ENCODE results near the gene MPZL1. TPM values are rescaled to one million over a fixed set of nuclear protein-coding genes. Genes with fewer than 3 reads are reported as not detected.

Gene MPZL1
- total RNA-seq, 1 experiment from 2014 or later = 55.1 TPM

DNA sequence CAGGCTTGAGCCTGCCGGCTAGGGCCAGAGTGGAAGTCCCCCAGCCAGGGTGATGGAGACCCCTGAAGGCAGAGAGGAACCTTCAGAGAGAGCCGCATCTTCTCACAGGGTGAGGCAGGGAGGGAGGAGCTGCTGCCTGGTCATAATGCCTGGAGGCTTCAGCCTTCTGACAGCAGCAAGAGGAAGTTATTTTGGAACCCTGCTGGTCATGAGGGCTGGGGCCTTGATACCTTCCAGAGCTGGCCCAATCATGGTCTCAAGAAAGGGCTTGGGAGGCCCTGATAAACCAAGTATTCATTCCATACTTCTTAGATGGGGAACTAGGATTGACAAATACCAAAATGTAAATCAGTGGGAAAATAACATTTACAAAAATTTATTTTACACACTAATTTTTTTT lies 26.6 kb upstream of the MPZL1 start:
- DNase-seq (ENCODE audit: low spot score) = no peak

DNA sequence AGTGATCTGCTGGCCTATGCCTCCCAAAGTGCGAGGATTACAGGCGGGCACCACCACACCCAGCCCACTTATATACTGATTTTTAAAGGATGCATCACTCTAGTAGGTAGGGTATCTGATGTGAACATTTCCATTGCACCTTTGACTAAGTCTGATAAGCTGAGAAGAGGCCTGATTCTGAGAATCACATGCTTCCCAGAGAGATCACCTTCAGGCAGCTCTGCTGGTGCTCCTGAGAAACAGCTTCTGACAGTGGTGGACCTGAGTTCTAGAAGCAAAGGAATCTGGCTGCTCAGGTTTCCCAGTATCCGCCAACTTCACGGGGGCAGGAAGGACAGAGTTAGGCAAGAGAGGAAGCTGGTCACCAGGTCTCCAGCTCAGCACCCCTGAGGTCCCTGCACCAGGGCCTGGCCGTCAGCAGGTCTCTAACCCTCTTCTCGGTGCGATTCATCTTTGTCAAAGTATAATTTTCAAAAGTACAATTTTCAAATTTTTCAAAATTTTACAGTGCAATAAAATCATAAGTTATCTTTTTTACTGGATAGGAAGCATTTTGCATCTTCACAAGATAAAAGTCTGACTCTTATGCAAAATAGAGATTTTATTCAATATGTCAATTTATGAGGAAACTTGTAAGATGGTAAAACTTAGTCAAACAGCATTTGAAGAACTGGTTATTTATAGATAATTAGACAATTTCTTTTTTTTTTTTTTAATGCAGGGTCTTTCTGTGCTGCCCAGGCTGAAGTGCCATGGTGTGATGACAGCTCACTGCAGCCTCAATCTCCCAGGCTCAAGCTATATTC lies 25.8 kb upstream of the MPZL1 start:
- no peak for DNase-seq (ENCODE audit: low spot score)

DNA sequence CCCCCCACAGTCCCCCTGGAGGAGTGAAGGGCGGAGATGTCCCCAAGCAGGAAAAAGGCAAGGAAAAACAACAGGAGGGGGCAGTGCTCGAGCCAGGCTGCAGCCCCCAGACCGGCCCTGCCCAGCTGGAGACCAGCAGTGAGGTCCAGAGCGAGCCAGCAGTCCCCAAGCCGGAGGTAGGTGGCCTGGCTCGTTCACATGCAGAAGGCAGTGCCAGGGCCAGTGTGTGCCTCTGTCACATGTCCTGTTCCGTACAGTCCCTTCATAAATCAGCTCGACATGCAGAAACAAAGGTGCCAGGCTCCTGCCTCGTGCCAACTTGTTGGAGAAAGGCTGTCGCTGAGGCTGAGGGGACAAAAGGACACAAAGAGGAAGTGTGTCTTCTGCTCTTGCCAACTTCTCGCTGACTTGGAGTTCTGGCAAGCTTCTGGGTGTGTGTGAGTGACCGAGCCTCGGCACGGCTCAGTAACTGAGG lies 24.1 kb upstream of the MPZL1 start:
- DNase-seq (ENCODE audit: low spot score) = no peak

DNA sequence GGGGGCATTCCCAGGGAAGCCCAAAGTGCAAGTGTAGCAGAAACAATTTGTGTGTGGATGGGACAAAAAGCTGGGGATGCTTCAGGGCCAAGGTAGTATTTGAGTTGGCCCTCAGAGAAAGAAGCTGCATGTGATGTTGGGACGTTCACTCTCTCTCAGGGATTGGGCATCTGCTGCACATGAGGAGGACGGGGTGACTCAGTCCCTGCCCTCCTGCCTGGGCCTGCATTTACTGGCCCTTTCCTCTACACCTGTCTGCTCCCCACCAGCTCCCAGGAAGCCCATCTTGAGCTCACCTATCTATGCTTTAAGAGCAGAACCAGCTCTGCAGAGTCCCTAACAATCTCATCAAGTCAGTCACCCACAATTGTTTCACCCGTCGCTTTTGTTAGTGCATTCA lies 23.5 kb upstream of the MPZL1 start:
- no peak for DNase-seq (ENCODE audit: low spot score)

DNA sequence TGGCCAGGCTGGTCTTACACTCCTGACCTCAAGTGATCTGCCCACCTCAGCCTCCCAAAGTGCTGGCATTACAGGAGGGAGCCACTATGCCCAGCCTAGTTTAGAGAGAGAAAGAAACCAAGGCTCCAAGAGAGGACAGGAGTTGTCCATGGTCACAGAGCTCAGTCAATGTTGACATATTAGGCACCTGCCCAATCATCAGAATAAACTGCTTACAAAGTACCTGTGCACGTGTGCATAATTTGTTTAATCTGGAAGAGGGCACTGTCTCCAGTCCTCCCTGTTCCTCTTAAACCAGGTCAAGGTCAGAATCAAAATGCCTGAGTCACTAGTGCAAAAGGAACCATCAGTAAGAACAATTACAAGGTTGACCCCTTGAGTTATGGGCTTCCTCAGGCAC lies 20.3 kb upstream of the MPZL1 start:
- no peak for DNase-seq (ENCODE audit: low spot score)

DNA sequence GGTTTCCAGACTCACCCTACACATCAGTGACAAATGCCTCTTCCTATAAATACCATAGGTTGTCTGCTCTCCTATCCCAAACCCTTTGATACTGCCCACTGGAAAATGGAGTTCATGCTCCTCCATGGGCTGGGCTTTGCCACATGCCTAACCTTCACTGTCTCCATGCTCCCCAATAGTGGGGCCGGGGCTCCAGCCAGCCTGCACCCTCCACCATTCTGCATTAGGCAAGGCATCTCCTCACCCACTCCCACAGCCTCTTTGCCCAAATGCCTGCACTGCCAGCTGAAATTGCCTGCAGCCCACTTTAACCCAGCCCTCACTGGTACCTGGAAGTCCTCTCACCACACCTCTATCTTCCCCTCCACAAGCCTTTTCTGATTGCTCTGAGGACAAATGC lies 18.2 kb upstream of the MPZL1 start:
- DNase-seq (ENCODE audit: low spot score) = no peak

DNA sequence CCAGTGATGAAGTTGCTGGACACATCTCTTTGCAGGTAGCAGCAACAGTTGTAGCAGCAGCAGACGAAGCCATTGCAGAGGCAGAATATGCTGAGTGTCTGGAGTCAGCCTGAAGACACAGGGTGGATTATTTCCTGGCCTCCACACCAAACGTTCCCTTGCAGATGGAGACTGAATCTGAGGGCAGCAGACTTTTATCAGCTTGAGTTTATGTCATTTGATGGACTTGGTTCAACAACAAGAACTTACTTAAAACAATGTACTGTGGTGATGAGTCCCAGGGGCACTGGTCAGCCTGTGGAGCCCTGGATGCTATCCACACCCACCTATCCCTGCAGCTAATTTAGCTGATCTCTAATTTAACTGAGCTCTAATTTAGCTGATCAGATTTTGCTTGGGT lies 17.1 kb upstream of the MPZL1 start:
- DNase-seq (ENCODE audit: low spot score) = no peak

DNA sequence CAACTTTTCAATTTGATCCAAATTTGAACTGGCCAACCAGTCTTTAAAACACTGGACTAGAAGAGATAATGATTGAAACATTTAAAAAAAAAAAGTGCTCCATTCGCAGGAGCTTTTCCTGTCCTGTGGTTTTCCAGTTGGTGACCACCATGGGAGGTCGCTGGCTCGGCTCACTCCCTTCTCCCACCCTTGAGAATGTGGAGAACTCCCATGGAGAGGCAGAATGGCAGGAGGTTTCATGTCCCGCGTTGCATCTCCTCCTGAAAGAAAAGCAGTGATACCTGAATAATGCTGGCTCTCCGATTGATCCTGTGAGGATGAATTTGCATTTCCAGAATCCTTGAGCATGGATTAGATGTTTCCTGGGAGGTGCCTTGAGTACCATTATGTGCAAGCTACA lies 16.5 kb upstream of the MPZL1 start:
- no peak for DNase-seq (ENCODE audit: low spot score)

DNA sequence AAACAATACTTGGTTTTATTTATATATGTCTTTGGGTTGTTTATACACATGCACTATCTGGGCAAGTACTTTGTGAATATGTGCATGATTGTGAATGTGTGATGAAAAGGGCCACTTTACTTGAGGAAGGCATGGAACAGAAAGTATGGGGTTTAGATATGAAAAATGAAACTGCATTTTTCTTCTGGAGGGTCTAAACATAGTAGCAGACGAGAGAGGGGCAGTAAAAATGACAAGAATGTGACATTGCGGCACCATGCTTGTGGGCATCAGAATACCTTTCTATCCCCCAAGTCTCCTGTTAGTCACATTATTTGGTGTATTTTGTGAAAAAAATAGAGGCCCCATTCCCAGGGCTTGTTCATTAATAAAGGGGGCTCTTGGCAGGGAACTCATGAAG lies 15.4 kb upstream of the MPZL1 start:
- no peak for DNase-seq (ENCODE audit: low spot score)

DNA sequence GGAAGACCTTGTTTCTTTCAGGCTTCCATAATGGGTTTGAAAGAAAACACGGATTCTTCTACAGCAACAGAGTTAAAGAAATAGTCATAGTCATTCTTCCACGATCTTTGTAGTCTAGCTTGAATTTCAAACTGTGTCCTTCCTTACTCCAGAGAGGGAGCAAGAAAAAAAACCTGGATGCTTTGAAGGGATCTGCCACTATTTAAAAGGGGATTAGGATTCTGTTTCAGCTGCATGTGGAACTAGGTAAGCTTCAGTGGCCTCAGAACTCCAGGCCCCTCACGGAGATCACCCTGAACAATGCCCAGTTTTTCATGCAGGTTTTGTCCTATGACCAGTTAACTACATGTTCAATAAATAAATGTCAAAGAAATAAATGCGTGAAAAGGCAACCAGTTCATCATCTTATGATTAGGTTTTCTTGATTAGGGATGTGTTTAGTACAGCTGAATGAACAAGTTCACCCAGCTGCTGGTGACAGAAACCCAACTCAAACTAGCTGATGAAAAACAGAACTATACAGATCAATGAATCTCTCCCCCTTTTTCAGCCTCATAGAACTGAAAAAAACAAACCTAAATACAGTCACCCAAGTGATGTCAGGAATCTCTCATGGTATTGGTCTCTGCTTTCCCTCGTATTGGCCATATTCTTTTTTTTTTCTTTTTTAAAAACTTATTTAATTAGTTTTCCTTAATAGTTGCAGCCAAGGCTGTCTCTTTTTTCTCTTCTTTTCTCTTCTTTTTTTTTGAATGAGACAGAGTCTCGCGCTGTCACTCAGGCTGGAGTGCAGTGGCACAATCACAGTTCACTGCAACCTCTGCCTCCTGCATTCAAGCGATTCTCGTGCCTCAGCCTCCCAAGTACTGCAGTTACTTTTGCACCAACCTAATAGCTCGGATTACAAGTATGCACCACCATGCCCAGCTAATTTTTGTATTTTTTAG lies 14.6 kb upstream of the MPZL1 start:
- DNase-seq (ENCODE audit: low spot score) = no peak

DNA sequence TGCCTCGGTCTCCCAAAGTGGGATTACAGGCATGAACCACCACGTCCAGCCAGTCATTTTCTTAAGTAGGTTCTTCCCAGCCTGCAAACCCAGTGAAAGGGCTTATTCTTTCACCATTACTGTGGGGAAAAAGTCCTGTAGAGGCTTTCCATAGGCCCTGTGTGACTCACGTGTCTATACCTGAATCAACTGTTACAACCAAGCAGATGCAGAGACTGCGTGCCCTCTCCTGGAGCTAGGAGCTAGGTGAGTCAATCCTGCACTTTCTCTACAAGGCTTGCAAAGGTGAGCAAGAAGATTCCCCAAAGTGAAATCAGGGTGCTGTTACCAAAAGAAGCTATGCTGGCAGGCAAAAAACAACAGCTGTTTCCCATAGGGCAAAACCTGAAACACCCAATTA lies 13.8 kb upstream of the MPZL1 start:
- no peak for DNase-seq (ENCODE audit: low spot score)

DNA sequence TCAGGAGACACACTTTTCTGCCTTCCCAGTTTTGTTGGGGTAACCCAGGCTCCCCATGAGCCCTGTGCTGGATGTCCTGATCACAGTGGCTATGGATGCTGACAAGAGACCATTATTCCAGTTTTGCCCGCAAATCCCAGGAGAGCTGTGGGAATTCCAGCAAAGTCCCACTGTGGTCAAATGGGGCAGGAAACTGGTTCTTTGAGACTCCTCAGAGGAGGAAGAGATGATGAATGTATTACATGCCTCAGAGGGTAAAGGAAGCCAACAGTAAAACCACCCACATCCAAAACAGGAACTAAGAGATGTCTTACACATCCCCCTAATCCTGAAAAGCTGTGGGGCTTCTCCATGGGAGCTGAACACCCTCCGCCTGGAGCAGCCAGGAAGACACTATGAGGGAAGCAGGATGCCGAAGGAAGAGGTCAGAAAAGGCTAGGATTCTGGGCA lies 12.8 kb upstream of the MPZL1 start:
- DNase-seq (ENCODE audit: low spot score) = no peak

DNA sequence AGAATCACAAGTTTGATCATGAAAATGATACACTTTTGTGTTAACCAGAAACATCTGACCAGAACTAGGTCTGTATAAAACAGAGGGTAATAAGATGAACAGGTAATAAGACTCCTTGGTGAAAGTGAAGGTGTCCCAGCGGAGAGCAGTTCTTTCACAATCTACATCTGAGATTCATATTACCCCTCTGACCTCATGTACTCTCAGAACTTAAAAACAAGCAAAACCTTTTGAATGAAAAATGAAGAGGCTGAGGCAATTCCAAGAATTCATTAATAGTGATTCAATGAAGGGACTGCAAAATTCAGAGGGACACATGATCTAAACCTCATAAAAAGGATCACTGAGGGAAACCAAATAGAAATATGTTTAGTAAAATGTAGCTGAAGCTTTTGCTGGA lies 10.9 kb upstream of the MPZL1 start:
- DNase-seq (ENCODE audit: low spot score) = no peak

DNA sequence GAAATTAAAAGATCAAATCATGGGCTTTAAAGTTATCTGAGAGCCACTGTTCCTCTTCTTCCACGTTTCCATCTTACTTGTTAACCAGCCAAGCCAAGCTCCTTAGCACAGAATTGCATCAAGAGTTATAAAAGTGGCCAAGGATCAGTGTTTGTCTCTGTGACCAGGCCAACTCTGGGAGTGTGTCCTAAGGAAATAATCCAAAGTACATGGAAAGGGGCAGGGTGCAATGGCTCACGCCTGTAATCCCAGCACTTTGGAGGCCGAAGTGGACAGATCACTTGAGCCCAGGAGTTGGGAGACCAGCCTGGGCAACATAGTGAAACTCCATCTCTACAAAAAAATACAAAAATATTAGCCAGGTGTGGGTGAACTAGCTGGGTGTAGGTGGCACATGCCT lies 10.0 kb upstream of the MPZL1 start:
- no peak for DNase-seq (ENCODE audit: low spot score)

DNA sequence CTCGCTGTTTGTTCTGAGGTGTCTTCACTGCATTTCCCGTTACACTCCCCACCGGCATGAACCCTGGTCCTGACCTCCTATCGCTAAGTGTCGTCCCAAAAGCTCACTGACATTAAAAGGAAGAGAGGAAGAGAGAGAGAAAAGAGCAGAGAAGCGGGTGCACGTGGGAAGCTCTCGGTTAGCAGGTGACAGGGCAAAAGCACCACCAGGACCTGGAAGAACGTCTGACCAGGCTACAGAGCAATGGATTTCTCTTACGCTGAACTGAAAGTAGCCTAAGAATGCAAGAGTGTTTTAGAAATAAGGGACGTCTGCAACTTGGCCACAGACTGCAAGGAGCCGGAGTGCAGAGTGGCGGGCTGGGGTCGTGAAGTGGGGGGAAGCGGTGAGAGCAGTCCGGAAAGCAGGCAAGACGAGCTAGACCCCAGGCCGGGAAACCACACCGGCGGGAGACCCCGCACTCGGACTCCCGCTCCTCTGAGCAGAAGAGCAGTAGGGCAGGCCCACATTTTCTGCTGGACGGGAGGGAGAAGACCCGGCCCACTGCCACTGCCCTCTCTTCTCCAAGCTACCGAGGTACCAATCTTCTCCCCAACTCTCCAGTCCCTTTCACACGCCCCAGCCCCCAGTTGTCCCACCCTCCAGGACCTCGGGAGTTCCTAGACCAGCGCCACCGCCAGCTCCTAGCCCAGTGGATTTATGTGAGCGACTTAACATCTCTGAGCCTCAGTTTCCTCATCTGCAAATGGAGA lies 8.3 kb upstream of the MPZL1 start:
- peak; percentile 26 for DNase-seq (ENCODE audit: low spot score)

DNA sequence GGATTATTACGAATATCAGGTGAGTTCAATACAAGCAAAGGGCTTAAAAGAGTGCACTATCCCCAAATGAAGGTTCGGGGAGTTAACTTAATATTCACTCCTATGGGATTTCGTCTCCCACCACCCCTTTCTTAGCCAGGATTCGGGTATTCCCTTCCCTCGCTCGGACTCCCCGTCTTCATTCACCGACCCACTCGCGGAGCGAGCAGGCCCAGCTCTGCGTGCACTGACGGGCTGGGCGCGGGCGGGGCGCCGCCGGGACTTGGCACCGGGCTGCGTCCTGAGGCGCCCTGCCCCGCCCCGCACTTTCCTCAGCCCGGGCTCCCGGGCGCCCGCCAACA lies 7.7 kb upstream of the MPZL1 start:
- DNase-seq (ENCODE audit: low spot score) = no peak

DNA sequence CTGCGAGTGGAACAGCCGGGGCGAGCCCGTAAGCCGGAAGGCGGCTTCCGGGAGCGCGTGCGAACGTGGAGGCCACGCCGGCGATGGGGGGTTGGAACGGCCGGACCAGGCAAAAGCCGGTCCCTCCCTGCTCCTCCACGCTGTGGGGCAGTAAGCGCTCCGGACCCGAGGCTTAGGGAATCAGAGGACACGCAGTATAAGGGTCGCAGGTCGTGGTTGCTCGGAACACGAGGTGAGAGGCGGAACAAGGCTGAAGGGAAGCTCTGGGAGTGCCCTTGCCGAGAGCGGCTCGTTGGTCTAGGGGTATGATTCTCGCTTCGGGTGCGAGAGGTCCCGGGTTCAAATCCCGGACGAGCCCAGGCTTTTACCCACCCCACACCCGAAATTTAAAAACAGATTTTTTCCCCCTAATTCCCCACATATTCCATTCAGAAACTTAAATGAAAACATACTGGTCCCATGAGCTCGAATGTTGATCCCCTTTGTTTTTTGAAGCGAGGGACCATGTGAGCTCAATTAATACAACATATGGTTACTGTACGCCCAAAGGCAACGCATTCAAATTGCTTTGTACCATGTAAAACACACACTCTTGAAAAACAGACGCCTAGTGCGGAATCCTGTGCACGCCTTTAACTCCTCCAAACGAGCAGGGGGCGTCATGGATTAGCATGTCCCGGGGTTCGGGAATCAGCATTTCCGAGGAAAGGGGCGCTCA lies 7.2 kb upstream of the MPZL1 start:
- peak; percentile 93 for DNase-seq (ENCODE audit: low spot score)

DNA sequence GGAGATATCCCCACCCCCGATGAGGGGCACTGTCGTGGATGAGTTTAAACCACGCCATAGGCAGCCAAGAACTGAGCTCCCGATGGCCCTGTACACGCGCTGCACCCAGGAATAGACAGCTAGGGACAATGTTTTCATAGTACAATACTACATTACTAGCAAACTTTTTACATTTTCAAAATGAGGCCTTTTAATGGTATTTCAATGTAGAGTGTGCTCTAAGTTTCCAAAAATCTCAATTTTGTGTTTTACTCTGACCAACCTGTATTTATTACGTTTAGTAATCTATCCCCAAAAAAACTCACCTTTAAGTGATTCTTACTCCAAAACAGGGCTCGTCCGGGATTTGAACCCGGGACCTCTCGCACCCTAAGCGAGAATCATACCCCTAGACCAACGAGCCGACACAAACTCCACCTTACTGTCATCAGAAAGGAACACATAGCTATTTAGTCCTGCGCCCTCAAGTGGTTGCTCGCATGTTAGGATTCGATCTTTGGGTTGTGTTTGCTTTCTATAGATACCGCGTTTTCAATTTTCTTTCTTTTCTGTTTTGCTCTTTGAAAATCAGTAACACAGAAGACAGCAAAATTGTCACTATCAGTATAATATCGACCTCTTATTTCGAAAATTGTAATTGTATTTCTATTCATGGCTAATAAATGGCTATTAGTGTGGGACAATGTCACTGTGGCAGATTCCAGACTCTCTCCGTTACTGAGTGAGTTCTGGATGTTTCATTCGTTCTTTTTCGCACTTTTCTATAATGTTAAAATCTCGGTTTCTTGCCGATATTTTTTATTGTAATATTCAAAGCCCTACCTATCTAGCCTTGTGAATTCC lies 6.4 kb upstream of the MPZL1 start:
- peak; percentile 95 for DNase-seq (ENCODE audit: low spot score)

DNA sequence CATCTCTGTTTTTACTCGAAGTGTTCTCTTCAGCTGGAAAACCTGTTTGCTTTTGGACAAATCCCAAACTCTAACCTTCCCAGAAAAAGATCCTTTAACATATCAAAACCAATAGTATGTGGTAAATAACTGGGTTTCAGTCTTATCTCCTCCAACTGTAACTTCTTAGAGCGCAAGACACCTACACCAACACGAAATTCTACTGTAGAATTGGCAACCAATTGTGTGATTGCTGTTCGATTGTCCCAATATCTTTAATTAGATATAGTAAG lies 5.8 kb upstream of the MPZL1 start:
- peak; percentile 56 for DNase-seq (ENCODE audit: low spot score)

DNA sequence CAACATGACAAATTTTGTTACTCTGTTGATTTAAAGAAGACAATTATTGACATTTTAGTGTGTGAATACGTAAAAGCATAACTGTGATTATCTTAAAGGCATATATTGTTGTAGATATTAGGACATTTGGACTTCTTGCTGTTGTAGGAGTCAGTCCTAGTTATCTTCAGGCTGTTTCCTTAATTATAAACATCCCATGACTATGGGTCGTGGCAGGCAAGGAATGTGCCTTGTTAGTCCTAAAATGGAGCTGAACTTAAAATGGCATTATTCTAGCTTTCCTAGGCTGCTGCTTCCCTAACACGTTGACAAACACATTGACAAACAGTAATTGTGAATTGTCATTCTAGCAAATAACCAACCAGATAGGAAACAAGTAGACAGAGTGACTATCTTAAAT lies 4.4 kb upstream of the MPZL1 start:
- DNase-seq (ENCODE audit: low spot score) = no peak
